Measurements from ENCODE around the gene HYI. TPM values are rescaled to one million over a fixed set of nuclear protein-coding genes. Genes with fewer than 3 reads are reported as not detected.
"Not testable (repeated sequence)": the region's sequence is repeated elsewhere in the genome, so short reads cannot be mapped to it uniquely, and the experiment has no call there.

The HYI gene, protein sequence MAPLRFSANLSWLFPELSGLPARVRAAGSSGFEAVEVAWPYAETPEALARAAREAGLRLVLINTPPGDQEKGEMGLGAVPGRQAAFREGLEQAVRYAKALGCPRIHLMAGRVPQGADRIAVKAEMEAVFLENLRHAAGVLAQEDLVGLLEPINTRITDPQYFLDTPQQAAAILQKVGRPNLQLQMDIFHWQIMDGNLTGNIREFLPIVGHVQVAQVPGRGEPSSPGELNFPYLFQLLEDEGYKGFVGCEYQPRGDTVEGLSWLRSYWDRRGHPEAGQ
- total RNA-seq, result 63.6 TPM

DNA sequence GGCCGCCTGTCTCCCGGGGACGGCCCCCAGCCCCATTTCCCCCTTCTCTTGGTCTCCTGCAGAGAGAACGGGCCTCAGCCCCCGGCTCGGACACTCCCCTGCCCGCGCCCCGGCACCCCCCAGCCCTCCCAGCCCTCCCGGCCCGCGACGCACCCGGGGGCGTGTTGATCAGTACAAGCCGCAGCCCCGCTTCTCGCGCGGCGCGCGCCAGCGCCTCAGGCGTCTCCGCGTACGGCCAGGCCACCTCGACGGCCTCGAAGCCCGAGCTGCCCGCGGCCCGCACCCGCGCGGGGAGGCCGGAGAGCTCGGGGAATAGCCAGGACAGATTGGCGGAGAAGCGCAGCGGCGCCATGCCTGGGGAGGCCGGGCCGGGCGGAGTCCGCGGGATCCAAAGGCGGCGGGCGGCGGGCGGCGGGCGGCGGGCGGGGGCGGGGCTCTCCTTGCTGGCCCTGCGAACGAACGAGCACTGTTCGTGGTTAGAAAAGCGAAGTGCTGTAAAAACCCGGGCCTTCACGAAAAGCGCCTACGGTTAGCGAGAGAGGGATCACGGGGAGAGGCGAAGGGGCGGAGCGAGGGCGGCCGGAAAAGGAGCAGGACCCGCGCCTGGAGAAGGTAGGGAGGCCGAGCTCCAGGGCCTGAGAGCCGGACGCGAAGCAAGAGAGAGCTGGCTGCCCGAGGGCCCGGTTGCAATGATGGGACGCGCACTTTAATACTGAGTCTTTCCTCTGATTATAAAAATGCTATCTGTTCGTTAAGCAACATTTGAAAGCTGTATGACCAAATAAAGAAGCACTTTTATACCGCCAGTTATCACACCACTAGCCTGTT is at the start of gene HYI:
TSS of gene HYI (minus strand) at position 490 of the 828 bp plus-strand sequence. CDS start at position 352, 138 bp downstream.
- ATAC-seq, result peak; percentile 90
- intact Hi-C loops (cut with DNase I), result no loop called here
- peak; percentile 91 for DNase-seq (ENCODE audit: low spot score)

DNA sequence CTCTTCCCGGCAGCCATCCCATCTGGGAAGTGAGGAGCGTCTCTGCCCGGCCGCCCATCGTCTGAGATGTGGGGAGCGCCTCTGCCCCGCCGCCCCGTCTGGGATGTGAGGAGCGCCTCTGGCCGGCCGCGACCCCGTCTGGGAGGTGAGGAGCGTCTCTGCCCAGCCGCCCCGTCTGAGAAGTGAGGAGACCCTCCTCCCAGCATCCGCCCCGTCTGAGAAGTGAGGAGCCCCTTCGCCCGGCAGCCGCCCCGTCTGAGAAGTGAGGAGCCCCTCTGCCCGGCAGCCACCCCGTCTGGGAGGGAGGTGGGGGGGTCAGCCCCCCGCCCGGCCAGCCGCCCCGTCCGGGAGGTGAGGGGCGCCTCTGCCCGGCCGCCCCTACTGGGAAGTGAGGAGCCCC is 48.1 kb upstream of the HYI start:
- DNase-seq (ENCODE audit: low spot score); ATAC-seq; intact Hi-C loops (cut with DNase I): not testable (repeated sequence)

DNA sequence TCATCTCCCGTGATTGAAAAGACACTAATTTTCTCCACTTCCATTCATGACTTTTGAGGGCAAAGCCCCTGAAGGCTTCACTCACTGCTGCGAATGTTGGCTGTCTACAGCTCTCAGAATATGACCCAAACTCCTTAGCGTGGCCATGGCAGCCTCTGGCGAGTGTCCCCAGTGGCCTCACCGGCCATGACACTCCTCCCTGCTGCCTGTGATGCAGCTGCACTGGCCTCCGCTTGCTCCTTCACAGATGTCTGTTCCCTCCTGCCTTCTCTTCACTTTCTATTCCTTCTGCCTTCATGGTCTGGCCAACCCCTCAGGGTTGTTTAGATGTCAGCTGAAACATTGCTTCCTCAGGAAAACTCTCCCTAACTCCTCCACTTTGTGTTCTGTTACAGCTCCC is 46.2 kb upstream of the HYI start:
- intact Hi-C loops (cut with DNase I), result no loop called here
- ATAC-seq (no peak), DNase-seq (ENCODE audit: low spot score) (no peak)

- ATAC-seq (no peak), DNase-seq (ENCODE audit: low spot score) (no peak)
These were observed 41.5 kb upstream of the HYI start for GRCh38 chr1:43495204-43495603.

DNA sequence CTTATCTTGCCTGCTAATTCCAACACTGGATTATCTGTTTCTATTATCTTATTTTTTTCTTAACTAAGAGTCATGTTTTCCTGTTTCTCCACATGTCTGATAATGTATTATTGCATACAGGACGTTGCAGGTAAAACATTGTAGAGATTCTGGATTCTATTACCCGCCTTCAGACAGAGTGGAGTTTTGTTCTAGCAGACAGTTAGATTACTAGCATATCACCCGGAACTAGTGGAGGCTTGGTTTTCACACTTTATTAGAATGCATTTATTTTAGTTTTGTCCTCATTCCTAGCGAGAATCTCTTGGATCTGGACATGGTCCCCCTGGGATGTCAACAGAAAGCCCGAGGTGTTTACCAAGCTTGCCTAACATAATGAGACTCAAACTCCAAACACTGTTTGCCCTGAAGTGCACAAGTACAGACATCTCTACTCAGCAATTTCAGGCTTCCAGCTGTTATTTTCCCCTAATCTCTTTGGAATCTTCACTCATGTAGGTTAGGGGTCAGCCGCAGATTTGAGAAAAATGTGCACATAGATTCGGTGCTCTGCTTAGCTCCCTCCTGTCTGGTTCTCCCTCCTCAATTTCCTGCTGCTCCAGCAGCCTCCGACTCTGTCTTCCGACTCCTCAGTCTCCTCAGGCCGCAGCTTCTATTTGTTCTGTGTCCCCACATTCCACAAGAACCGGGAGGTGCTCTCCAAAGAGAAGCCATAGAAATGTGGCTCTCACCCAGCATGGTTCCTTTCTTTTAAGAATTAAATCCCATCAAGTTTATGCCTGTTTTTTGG is 40.1 kb upstream of the HYI start:
- peak; percentile 53 for ATAC-seq
- DNase-seq (ENCODE audit: low spot score), result no peak
- intact Hi-C loops (cut with DNase I), result no loop called here

More at GRCh38 chr1:43495204-43495603, 41.5 kb upstream of the HYI start:
- intact Hi-C loops (cut with DNase I), result no loop called here

DNA sequence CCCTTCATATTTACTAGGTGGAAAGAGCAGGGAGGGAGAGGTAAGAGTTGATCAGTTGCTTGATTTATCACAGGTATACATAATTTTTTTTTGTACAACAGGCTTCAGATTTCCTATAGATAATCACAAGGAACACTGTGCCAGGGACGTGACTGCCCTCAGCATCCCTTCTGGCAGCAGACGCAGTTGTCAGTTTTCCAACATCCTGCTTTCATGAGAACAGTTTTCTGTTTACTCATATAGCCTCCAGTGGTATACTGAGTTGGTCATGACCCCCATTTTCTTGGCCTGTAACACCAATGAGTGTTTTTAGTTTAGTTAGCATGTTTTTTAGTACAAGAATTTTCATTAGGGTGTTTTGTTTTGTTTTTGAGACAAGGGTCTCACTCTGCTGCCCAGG is 39.1 kb upstream of the HYI start:
- intact Hi-C loops (cut with DNase I), result no loop called here
- DNase-seq (ENCODE audit: low spot score) (no peak), ATAC-seq (no peak)

- no peak for DNase-seq (ENCODE audit: low spot score)
- intact Hi-C loops (cut with DNase I), result no loop called here
- ATAC-seq, result no peak
These were observed 37.3 kb upstream of the HYI start for GRCh38 chr1:43491061-43491460.

DNA sequence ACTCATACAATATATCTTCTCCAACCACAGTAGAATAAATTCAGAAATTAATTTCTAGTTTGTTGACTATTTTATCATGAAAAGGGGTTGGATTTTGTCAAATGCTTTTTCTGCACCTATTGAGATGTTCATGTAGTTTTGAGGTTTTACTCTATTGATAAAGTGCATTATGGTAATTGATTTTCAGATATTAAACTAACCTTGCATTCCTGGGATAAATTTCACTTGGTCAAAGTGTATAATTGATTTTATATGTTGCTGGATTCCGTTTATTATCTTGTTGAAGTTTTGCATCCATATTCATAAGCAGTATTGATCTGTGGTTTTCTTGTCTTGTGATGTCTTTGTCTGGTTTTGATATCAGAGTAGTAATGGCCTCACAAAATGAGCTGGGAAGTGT is 34.4 kb upstream of the HYI start:
- no peak for DNase-seq (ENCODE audit: low spot score)
- ATAC-seq, result no peak
- intact Hi-C loops (cut with DNase I), result no loop called here

- DNase-seq (ENCODE audit: low spot score), result no peak
- intact Hi-C loops (cut with DNase I), result no loop called here
- no peak for ATAC-seq
These were observed 30.6 kb upstream of the HYI start for GRCh38 chr1:43484367-43484766.

- no peak for ATAC-seq
- intact Hi-C loops (cut with DNase I), result no loop called here
- DNase-seq (ENCODE audit: low spot score), result no peak
These were observed 28.5 kb upstream of the HYI start for GRCh38 chr1:43482215-43482614.

DNA sequence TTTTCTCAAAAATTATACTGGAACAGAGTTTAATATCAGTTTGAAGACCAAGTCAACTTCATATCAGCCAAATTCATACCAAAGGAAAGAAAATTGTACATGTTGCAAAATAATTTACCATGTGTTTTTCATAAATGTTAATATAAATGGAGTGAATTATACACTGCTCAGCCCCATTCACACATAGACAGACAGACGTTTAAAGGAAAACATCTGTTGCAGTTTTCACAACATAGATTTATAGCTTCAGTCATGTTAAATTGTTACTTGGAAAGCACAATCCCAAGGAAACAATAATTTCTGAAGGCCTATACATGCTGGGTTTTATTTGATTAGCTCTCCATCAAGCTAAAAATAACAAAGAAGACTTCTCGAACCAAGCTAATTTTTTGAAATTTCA is 27.8 kb upstream of the HYI start:
- DNase-seq (ENCODE audit: low spot score) (no peak), ATAC-seq (no peak)
- intact Hi-C loops (cut with DNase I), result no loop called here

GRCh38 chr1:43479414-43479813 is 25.7 kb upstream of the HYI start:
- DNase-seq (ENCODE audit: low spot score), result no peak
- intact Hi-C loops (cut with DNase I), result no loop called here
- no peak for ATAC-seq

- no peak for ATAC-seq
- no peak for DNase-seq (ENCODE audit: low spot score)
- intact Hi-C loops (cut with DNase I), result no loop called here
These were observed 24.0 kb upstream of the HYI start for GRCh38 chr1:43477716-43478115.

DNA sequence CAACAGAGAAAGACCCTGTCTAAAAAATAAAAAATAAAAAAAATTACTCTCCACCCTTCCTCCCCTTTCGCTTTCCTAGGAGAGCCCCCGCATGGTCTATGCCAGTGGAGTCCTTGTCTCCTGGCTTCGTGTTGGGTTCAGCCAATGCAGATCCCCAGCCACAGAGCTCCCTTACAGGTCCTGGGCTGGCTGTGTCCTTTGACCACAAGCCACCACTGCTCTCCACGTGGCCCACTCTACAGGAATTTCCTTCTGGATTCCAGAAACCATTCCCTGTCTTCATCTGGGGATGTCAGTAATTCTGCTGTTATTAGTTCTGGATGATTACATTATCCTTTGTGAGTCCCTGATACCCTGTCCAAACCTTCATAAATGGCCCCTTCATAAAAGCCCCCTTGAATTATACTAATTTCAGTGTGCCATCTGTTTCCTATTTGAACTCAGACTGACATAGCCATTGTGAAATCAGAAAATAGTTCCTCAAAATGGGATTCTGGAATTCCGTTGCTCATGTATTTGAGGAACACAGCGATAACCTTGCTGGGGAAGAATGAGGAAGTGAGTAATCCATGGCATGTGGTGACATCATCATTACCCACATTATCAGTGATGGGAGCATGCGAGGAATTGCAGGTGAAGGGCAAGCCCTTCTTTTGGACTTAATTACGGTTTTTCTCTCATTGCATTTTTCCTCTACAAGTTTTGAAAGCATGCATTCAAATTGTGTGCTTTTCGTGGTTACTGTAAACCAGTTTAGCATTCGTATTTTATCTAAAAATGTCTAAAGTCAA is 22.1 kb upstream of the HYI start:
- ATAC-seq; intact Hi-C loops (cut with DNase I); DNase-seq (ENCODE audit: low spot score): not testable (repeated sequence)

DNA sequence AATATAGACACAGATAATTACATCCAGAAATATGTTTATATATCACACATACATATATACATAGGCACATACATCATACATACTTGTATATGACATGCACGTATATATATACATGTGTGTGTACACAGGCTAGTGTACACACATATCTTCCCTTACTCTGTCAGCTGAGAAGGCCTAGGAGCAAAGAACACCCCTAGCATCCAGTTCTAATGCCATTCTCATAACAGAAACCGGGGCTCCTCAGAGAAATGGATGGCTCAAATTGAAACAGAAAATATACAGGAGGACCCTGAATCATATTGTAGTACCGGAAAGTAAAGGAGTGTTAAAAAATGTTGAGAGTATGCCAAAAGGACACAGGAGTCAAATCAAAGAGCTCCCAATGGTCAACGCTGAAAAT is 19.7 kb upstream of the HYI start:
- intact Hi-C loops (cut with DNase I), result no loop called here
- ATAC-seq, result no peak
- no peak for DNase-seq (ENCODE audit: low spot score)

DNA sequence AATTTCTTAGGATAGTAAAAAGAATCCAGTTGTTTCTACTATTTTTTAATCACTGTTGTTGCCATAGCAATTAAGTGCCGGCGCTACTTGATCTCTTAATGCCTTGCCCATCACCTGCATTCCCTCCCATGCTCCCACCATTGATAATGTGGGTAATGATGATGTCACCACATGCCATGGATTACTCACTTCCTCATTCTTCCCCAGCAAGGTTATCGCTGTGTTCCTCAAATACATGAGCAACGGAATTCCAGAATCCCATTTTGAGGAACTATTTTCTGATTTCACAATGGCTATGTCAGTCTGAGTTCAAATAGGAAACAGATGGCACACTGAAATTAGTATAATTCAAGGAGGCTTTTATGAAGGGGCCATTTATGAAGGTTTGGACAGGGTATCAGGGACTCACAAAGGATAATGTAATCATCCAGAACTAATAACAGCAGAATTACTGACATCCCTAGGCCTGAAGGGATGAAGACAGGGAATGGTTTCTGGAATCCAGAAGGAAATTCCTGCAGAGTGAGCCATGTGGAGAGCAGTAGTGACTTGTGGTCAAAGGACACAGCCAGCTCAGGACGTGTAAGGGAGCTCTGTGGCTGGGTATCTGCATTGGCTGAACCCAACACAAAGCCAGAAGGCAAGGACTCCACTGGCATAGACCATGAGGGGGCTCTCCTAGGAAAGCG is 18.9 kb upstream of the HYI start:
- ATAC-seq, result peak; percentile 55

DNA sequence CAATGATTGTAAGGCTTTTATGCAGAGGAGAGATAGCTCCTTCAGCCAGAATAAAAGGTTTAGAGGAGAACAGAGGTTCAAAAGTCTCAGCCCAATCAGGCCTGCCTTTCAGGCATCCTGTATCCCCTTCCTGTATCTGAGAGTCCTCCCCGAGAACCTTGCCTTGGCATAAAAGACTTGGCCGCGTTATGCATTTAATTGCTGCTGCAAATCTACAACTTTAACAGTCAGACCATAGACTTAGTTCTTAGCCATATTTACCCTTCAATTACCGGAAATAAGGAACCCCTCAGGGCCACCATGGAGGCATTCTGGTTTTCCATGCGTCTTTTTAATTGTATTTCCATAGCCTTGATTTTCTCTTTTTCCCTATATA is 18.3 kb upstream of the HYI start:
- no peak for ATAC-seq
- intact Hi-C loops (cut with DNase I), result no loop called here
- DNase-seq (ENCODE audit: low spot score), result no peak

More for the DNA sequence above, 18.9 kb upstream of the HYI start:
- DNase-seq (ENCODE audit: low spot score); intact Hi-C loops (cut with DNase I): not testable (repeated sequence)

- intact Hi-C loops (cut with DNase I), result no loop called here
These were observed 16.2 kb upstream of the HYI start for GRCh38 chr1:43469932-43470331.

More at GRCh38 chr1:43469932-43470331, 16.2 kb upstream of the HYI start:
- DNase-seq (ENCODE audit: low spot score) (no peak), ATAC-seq (no peak)

Data from sciatic nerve (tissue), 2 donors.